Liver (tissue), 3 donors: Measurements from ENCODE around the gene UVSSA.

Source experiments
- ATF3 ChIP-seq: IDR thresholded peaks from 2 replicates; pipeline ENCODE4 v1.6.1; 2016; ENCODE audit warnings: antibody characterized with exemption
- EGR1 ChIP-seq, 2 donors: IDR thresholded peaks; 2 replicates each; pipeline ENCODE4 v1.6.1; 2016 to 2018; ENCODE audit warnings: antibody characterized with exemption in 2 of 2, low read depth in 2 of 2
- FOXA1 ChIP-seq: IDR thresholded peaks from 2 replicates; pipeline ENCODE4 v1.6.1; 2016; ENCODE audit warnings: antibody characterized with exemption
- FOXA2 ChIP-seq: IDR thresholded peaks from 2 replicates; pipeline ENCODE4 v1.6.1; 2016; ENCODE audit warnings: antibody characterized with exemption
- GABPA ChIP-seq, 2 donors: IDR thresholded peaks in 1 of 2; conservative IDR thresholded peaks in 1 of 2; 2 replicates each; pipeline ENCODE4 v1.6.1; 2016; ENCODE audit warnings: antibody characterized with exemption in 2 of 2, mild to moderate bottlenecking in 1 of 2, moderate library complexity in 1 of 2
- JUND ChIP-seq, 2 donors: IDR thresholded peaks; 2 replicates each; pipeline ENCODE4 v1.6.1; 2016; ENCODE audit warnings: antibody characterized with exemption in 2 of 2
- MAX ChIP-seq: IDR thresholded peaks from 2 replicates; pipeline ENCODE4 v1.6.1; 2016; ENCODE audit warnings: antibody characterized with exemption
- NR2F2 ChIP-seq: IDR thresholded peaks from 2 replicates; pipeline ENCODE4 v1.6.1; 2016; ENCODE audit warnings: antibody characterized with exemption
- RAD21 ChIP-seq, 2 donors: IDR thresholded peaks; 2 replicates each; pipeline ENCODE4 v1.6.1; 2016; ENCODE audit warnings: antibody characterized with exemption in 2 of 2, mild to moderate bottlenecking in 2 of 2
- SP1 ChIP-seq: IDR thresholded peaks from 2 replicates; pipeline ENCODE4 v1.6.1; 2018; ENCODE audit warnings: antibody characterized with exemption, mild to moderate bottlenecking
- TAF1 ChIP-seq: conservative IDR thresholded peaks from 2 replicates; pipeline ENCODE4 v1.6.1; 2016; ENCODE audit warnings: antibody characterized with exemption, mild to moderate bottlenecking
- YY1 ChIP-seq: IDR thresholded peaks from 2 replicates; pipeline ENCODE4 v1.6.1; 2016; ENCODE audit warnings: antibody characterized with exemption, mild to moderate bottlenecking
- TF ChIP-seq, protein P1 (sequence below): fragments of 150-350 bp; IDR thresholded peaks from 2 replicates; pipeline ENCODE4 v1.5.1; 2017; ENCODE audit warnings: improper control_type of control experiment, low read depth, low read length; ENCODE audit not compliant: missing input control
- TF ChIP-seq, protein P2 (sequence below): IDR thresholded peaks from 2 replicates; pipeline ENCODE4 v1.6.1; 2016; ENCODE audit warnings: antibody characterized with exemption, mild to moderate bottlenecking
- donor health status: healthy.
- donor health status: healthy.

DNA sequence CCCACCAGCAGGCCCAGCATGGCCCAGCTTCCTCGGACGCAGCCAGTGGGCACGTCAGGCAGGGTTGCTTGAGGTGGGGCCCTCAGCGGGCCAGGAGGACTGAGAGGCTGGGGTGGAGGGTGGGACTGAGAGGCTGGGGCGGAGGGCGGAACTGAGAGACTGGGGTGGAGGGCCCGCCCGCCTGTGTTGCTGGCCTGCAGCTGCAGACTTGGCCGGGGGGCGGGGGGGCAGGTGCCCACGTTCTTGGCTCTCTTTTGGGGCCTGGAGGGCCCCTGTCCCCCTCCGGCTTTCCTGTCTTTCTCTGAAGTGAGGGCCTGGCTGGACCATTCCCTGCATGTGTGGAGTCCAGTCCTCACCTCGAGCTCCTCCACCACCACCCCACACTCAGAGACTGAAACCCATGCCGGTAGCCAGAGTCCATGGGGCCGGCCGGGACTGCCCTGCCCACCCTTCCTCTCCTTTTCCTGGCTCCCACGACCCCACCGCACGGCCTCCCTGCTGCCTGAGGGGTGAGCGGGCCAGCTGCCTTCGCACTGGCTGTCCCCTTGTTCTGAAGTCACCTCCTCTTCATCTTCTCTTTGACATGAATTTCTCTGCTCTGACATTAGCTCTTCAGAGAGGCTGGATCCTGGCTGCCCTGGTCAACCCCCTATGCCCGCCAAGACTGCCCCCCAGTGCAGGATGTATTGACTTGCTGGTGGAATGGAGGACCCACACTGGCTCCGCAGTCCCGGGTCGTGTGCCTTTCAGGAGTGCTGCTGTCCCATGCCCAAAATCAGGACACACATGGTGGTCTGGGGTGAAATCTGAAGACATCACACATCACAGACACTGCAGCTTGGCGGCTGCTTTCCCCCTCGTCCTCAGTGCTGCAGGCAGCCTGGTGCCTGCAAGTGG, 69.3 kb downstream of the UVSSA start:
- TF ChIP-seq MAX (no peak), NR2F2 (no peak), ATF3 (no peak), YY1 (no peak), GABPA (IDR thresholded peaks at IDR 0.05 in 1 of 2, conservative IDR thresholded peaks at IDR 0.05 in 1 of 2) (no peak), JUND (IDR thresholded peaks at IDR 0.05) (no peak), FOXA2 (no peak), EGR1 (IDR thresholded peaks at IDR 0.05; ENCODE audit: low read depth in 2 of 2) (no peak), FOXA1 (no peak), TAF1 (no peak), RAD21 (IDR thresholded peaks at IDR 0.05) (no peak), SP1 (no peak)
- TF ChIP-seq, protein P1, sequence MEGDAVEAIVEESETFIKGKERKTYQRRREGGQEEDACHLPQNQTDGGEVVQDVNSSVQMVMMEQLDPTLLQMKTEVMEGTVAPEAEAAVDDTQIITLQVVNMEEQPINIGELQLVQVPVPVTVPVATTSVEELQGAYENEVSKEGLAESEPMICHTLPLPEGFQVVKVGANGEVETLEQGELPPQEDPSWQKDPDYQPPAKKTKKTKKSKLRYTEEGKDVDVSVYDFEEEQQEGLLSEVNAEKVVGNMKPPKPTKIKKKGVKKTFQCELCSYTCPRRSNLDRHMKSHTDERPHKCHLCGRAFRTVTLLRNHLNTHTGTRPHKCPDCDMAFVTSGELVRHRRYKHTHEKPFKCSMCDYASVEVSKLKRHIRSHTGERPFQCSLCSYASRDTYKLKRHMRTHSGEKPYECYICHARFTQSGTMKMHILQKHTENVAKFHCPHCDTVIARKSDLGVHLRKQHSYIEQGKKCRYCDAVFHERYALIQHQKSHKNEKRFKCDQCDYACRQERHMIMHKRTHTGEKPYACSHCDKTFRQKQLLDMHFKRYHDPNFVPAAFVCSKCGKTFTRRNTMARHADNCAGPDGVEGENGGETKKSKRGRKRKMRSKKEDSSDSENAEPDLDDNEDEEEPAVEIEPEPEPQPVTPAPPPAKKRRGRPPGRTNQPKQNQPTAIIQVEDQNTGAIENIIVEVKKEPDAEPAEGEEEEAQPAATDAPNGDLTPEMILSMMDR, result no peak
- TF ChIP-seq, protein P2, sequence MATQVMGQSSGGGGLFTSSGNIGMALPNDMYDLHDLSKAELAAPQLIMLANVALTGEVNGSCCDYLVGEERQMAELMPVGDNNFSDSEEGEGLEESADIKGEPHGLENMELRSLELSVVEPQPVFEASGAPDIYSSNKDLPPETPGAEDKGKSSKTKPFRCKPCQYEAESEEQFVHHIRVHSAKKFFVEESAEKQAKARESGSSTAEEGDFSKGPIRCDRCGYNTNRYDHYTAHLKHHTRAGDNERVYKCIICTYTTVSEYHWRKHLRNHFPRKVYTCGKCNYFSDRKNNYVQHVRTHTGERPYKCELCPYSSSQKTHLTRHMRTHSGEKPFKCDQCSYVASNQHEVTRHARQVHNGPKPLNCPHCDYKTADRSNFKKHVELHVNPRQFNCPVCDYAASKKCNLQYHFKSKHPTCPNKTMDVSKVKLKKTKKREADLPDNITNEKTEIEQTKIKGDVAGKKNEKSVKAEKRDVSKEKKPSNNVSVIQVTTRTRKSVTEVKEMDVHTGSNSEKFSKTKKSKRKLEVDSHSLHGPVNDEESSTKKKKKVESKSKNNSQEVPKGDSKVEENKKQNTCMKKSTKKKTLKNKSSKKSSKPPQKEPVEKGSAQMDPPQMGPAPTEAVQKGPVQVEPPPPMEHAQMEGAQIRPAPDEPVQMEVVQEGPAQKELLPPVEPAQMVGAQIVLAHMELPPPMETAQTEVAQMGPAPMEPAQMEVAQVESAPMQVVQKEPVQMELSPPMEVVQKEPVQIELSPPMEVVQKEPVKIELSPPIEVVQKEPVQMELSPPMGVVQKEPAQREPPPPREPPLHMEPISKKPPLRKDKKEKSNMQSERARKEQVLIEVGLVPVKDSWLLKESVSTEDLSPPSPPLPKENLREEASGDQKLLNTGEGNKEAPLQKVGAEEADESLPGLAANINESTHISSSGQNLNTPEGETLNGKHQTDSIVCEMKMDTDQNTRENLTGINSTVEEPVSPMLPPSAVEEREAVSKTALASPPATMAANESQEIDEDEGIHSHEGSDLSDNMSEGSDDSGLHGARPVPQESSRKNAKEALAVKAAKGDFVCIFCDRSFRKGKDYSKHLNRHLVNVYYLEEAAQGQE, result no peak
